KG1 (cell line): ENCODE results near the gene CYP4F8.
A peak's percentile ranks its signal among the peaks of the same experiment; 100 is the strongest.
"Not testable (repeated sequence)": the region's sequence is repeated elsewhere in the genome, so short reads cannot be mapped to it uniquely, and the experiment has no call there.

Source experiments
- DNase-seq: peaks from one replicate; lab custom pipeline; 2025; lab: John Stamatoyannopoulos, UW

Gene CYP4F8

DNA sequence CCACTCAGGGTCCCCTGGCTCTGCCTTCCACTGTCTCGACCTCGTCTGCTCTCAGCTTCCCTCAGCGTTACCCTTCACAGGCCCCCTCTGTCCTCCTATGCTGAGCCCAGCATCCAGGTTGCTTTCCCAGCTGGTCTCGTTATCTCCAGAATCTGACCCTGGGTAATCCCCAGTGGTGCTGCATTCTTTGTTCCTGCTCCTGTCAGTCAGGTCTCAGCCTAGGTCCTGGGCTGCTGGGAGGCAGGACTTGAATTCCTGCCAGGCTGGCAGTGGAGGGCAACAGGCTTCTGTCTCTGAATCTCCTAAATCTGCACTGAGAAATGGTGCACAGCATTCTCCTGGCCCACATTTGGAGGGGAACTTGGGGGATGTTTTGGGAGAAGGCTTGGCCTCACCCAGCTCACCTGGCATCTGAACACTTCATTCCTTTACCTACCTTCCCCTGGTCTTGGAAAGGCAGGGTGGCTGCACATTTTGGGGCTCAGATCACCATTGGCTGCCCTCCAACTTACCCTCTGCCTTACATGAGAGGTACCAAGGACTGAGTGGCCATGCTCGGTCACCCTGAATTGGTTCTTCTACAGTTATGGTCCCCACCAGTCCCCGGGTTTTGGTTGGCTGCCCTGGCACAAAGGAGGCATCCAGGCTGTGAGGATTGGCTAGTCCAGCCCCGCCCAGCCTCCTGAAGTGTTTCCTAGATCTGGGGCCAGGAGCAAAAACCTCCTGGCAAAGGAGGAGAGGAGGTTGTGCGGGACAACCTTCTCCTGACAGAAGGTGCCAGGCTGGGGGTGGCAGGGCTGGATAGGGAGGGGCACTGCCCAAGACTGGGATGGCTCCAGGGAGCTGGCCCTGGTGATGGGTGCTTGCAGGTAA is at the start of gene CYP4F8:
CYP4F8 (plus strand) TSS at position 712 of the 873 bp plus-strand sequence. CDS start 399 bp downstream, outside the sequence.
- no peak for DNase-seq

- DNase-seq, result no peak
These were observed 44.6 kb upstream of the CYP4F8 start for GRCh38 chr19:15570420-15570819.

- no peak for DNase-seq
These were observed 39.6 kb upstream of the CYP4F8 start for GRCh38 chr19:15575406-15575805.

DNA sequence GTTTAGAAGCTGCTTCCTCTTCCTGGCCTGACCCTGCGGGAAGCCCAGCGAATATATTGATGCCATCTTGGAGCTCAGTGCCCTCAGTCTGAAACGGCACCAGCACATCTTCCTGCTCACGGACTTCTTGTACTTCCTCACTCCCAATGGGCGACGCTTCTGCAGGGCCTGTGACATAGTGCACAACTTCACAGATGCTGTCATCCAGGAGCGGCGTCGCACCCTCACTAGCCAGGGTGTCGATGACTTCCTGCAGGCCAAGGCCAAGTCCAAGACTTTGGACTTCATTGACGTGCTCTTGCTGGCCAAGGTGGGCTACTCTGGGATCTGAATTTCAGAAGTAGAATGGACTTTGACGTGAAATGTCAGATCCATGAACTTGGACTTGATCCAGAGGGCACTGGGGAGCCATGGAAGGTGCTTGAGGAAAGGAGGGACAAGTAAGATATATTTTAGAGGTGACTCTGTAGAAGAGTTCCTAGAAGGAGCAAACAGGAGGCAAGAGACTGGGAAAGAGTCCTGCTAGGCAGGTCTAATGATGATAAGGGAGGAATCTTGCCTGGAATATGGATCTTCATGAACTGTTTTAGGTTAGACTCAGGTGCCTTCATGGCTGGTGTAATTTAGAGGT is 38.4 kb upstream of the CYP4F8 start:
- no peak for DNase-seq

DNA sequence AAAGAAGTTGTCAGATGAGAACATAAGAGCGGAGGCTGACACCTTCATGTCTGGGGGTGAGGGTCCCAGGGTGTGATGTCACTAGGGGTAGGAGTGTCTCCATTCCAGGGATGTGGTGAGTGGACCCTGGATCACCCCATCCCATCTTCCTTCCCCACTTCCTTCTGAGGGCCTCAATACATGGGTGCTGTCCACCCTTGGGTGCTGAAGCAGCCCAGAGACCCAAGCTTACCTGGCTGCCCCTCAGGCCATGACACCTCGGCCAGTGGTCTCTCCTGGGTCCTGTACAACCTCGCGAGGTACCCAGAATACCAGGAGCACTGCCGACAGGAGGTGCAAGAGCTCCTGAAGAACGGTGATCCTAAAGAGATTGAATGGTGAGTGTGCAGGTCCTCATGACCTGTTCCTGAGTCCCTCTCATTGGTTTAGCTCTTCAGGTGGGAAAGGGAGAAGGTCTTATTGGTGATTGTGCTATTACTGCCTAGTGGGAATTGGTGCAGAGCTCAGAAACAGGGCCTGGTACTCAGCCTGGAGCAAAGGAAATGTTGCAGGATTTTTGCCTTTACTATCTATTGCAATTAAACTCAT is 37.7 kb upstream of the CYP4F8 start:
- no peak for DNase-seq

DNA sequence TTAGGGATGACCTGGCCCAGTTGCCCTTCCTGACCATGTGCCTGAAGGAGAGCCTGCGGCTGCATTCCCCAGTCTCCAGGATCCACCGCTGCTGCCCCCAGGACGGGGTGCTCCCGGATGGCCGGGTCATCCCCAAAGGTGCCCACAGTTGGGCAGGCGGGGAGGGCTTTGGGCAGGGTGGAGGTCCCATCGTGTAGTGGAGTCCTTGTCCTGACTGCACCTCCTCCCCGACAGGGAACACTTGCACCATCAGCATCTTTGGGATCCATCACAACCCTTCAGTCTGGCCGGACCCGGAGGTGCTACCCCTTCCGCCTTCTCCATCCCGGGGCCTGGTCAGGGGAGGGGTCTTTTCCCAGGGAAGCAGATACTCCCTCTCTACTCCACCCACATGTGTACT is 31.7 kb upstream of the CYP4F8 start:
- DNase-seq, result no peak

- no peak for DNase-seq
These were observed 30.9 kb upstream of the CYP4F8 start for GRCh38 chr19:15584095-15584494.

DNA sequence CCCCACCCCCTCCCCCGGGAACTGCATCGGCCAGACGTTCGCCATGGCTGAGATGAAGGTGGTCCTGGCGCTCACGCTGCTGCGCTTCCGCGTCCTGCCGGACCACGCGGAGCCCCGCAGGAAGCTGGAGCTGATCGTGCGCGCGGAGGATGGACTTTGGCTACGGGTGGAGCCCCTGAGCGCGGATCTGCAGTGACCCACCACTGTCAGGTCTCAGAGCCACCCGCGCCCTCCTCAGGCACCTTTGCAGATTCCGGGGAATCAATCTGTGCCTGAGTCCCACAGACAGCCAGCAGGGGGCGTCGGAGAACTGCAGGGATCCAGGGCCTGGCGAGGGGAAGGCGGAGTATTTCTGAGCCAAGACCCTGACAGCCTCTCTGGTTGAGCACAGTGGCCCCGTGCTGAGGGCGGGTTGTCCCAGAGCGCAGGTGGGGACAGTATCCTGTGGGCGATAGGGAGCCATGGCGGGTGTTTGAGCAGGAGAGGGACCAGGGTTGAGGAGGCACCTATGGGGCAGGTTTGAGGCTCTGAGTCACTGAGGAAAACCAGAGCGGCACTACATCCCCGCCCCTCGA is 30.4 kb upstream of the CYP4F8 start:
- peak; percentile 18 for DNase-seq

- DNase-seq, result no peak
These were observed 27.4 kb upstream of the CYP4F8 start for GRCh38 chr19:15587663-15588062.

DNA sequence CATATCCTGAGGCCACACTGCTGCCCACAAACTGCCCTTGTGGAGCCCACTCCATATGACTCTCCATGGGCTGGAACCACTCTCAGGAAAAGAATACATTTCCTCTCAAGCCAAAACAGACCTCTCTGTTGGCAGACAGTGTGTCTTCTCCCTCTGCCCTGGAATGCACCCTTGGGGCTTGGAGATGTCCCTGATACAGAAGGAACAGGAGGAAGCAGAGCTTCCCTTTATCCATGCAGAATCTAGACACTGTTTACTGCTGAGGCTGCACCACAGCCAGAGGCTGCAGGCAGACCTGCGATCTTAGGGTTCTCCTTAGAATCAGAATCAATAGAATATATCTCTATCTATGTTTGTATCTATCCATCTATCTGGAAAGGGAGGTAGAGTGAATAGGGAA is 26.8 kb upstream of the CYP4F8 start:
- DNase-seq, result no peak

GRCh38 chr19:15589760-15590451 is 25.1 kb upstream of the CYP4F8 start:
- DNase-seq, result no peak

DNA sequence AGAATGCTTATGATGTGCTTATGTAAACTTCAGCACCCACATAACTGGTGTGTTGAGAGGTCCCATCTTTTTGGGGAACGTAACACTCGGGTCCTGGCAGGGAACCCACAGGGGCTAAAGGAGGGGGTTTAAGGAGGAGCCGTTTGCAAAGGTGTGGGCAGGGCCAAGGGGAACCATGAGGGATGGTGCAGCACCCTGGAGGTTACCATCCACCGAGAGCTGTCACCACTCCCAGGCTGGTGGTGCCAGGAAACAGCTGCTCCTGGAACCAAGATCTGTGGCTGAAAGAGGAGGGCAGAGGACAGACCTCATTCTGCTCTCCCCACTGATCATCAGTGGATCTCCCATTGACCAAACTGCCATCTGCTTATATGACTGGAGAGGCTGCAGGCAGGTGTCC is 23.2 kb upstream of the CYP4F8 start:
- no peak for DNase-seq

DNA sequence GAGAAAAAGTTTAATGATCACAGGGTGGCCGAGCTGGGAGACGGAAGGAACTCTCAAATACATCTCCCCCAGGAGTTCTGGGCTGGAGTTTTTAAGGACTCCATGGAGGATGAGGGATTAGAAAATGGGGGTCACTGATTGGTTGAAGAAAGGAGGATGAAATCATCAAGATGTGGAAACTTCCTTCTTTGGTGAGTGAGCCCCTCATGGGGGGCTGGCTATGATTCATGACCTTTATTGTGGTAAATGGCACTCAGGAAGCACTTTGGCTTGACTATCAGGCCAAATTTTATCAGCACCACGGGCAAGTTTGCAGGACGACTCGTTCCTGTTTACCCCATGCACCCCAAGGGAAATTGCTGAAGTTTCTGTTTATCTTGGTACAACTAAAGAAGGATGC is 22.5 kb upstream of the CYP4F8 start:
- not testable (repeated sequence) for DNase-seq

GRCh38 chr19:15593766-15594165 is 21.3 kb upstream of the CYP4F8 start:
- not testable (repeated sequence) for DNase-seq

- no peak for DNase-seq
These were observed 19.9 kb upstream of the CYP4F8 start for GRCh38 chr19:15595069-15595468.

- DNase-seq, result not testable (repeated sequence)
These were observed 6.8 kb upstream of the CYP4F8 start for GRCh38 chr19:15607978-15608925.

GRCh38 chr19:15609261-15609660 is 5.8 kb upstream of the CYP4F8 start:
- no peak for DNase-seq

GRCh38 chr19:15612342-15612741 is 2.7 kb upstream of the CYP4F8 start:
- DNase-seq, result no peak

- no peak for DNase-seq
These were observed 1.7 kb upstream of the CYP4F8 start for GRCh38 chr19:15613338-15613737.

GRCh38 chr19:15615526-15615925 is 508 bp downstream of the CYP4F8 start:
- no peak for DNase-seq

DNA sequence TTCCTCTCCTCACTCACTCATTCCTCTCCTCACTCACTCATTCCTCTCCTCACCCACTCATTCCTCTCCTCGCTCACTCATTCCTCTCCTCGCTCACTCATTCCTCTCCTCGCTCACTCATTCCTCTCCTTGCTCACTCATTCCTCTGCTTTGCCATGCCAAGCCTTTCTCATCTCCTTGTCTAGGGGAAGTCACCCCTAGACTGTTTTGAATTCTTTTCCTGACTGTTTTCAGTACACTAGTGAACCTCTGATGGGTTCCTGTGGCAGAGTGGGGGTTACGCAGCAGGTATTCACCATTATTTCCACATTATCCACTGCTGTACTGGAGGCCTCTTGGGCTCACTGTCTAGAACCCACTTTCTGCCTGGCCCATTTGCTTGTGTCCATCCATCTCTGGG is 1.2 kb downstream of the CYP4F8 start:
- DNase-seq, result no peak
